ENCODE data around the gene FAM135A.
"Not testable (repeated sequence)": the region's sequence is repeated elsewhere in the genome, so short reads cannot be mapped to it uniquely, and the experiment has no call there.

The FAM135A gene

DNA sequence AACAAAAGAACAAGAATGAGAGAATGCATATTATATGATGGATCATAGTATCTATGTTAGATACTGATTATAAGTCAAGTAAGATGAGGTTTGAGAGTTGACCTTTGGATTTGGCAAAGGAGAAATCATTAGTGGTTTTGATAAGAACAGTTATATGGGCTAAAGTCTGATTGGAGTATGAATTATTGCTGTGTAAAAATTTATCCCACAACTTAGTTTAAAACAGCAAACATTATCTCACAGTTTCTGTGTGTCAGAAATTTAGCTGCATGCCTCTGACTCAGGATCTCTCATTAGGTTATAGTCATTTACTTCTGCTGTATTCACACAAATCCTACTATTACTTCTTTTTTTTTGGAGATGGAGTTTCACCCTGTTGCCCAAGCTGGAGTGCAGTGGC, 56.7 kb downstream of the FAM135A start:
- DNase-seq = no peak

- DNase-seq = not testable (repeated sequence)
Measured at GRCh38 chr6:70470510-70470909, 57.2 kb downstream of the FAM135A start.

DNA sequence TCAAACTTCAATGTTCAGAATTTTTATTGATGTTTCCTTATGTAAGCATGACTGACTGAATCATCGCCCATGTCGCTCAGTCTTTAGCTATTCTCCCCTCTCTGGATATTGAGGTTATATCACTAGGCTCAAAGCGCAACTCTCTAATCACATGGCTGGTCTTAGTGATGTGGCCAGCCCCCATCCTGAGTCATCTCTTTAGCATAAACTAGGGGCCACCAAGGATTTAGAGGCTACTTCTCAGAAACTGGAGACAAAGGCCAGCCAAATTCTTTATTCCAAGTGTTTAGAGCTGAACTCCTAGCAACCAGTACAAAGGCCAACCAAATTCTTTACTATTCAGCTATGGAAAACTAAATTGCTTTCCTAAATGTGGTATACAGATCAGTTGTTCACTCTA, 61.4 kb downstream of the FAM135A start:
- no peak for DNase-seq

- DNase-seq = peak; percentile 34
Measured at GRCh38 chr6:70479236-70479635, 65.9 kb downstream of the FAM135A start.

DNA sequence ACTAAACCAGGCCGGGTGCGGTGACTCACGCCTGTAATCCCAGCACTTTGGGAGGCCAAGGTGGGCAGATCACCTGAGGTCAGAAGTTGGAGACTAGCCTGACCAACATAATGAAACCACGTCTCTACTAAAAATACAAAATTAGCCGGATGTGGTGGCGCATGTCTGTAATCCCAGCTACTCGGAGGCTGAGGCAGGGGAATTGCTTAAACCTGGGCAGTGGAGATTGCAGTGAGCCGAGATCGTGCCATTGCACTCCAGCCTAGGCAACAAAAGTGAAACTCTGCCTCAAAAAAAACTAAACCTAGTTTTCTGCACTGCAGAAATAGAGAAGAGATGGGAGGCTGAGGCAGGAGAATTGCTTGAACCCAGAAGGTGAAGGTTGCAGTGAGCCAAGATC, 73.3 kb downstream of the FAM135A start:
- DNase-seq = not testable (repeated sequence)

DNA sequence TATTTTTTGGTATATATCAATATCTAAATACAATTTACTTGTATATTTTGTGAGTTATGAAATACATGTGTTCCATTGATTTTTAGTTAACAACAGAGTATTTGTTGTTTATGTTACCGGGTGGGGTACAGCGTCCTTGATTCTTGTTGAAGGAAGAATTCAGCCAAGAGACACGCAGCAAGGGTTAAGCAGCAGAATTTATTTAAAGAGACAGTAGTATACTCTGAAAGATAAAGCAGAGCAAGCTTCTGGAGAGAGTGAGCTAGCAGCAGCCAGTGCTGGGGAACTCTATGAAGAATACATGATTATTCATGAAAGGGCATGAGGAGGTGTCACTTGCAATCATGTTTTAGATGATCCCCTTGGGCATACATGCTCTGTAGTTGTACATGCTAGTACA, 76.1 kb downstream of the FAM135A start:
- no peak for DNase-seq

- DNase-seq = no peak
Measured at GRCh38 chr6:70494833-70495232, 81.5 kb downstream of the FAM135A start.

DNA sequence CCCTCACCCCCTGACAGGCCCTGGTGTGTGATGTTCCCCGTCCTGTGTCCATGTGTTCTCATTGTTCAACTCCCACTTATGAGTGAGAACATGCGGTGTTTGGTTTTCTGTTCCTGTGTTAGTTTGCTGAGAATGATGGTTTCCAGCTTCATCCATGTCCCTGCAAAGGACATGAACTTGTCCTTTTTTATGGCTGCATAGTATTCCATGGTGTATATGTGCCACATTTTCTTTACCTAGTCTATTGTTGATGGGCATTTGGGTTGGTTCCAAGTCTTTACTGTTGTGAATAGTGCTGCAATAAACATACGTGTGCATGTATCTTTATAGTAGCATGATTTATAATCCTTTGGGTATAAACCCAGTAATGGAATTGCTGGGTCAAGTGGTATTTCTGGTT, 82.5 kb downstream of the FAM135A start:
- DNase-seq = not testable (repeated sequence)

GRCh38 chr6:70502484-70502883, 89.2 kb downstream of the FAM135A start:
- no peak for DNase-seq

GRCh38 chr6:70503813-70504465, 90.6 kb downstream of the FAM135A start:
- DNase-seq = no peak

- DNase-seq = no peak
Measured at GRCh38 chr6:70506321-70506720, 93.0 kb downstream of the FAM135A start.

GRCh38 chr6:70507161-70507560, 93.9 kb downstream of the FAM135A start:
- DNase-seq = no peak

DNA sequence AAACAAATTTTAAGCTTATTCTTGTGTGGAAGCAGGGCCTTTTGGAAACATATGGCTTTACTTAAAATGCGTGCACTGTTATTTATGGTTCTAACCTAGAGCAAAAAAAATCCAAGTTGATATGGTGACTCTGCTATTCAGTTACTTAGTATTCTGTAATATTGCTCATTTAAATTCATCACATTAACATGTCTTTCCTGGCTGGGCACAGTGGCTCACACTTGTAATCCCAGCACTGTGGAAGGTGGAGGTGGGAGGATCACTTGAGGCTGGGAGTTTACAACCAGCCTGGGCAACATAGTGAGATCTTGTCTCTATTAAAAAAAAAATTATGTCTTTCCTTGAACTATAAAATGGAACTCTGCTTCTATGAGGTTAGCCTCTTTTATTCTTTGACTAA, 95.6 kb downstream of the FAM135A start:
- DNase-seq = no peak

DNA sequence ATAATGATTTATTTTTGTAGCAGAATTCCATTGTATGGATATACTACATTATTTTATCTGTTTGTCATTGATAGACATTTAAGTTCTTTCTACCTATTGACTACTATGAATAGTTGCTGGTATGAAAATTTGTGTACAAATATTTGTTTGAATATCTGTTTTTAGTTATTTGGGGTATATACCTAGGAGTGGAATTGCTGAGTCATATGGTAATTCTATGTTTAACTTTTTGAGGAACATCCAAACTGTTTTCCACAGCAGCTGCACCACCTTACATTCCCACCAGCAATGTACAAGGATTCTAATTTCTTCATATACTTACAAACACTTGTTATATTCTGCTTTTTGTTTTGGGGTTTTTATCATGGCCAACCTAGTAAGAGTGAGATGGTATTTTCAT, 97.3 kb downstream of the FAM135A start:
- no peak for DNase-seq

DNA sequence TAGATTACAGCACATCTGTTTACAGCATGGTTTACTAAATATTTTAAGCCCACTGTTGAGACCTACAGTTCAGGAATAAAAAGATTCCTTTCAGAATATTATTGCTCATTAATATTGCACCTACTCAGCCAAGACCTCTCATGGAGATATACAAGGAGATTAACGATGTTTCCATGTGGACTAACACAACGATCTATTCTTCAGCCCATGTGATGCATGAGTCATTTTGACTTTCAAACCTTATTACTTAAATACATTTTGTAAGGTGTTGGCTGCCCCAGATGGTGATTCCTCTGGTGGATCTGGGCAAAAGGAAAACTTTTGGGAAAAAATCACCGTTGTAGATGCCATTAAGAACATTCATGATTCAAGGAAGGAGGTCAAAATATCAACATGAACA, 105.4 kb downstream of the FAM135A start:
- no peak for DNase-seq

DNA sequence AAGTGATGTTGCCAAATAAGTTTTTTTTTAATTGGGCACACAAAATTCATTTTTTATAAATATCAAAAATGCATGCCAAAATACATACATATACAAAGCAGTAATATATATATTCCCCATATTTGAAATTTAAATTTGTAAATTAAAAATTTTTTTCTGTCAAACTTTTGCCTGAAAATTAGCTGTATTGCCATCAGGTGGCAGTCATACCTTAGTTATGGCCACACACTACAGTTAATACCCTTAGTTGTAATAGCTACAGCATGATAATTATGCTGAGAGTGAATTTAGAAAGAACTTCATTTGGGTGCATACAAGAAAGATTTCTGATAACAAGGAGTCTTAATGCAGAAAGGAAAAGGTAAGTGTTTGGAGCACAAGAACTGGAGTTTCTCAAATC, 107.3 kb downstream of the FAM135A start:
- no peak for DNase-seq

GRCh38 chr6:70524721-70525286, 111.5 kb downstream of the FAM135A start:
- DNase-seq = no peak

GRCh38 chr6:70527071-70527737, 113.9 kb downstream of the FAM135A start:
- DNase-seq = no peak

GRCh38 chr6:70530023-70530422, 116.7 kb downstream of the FAM135A start:
- no peak for DNase-seq

- no peak for DNase-seq
Measured at GRCh38 chr6:70531133-70531532, 117.8 kb downstream of the FAM135A start.

DNA sequence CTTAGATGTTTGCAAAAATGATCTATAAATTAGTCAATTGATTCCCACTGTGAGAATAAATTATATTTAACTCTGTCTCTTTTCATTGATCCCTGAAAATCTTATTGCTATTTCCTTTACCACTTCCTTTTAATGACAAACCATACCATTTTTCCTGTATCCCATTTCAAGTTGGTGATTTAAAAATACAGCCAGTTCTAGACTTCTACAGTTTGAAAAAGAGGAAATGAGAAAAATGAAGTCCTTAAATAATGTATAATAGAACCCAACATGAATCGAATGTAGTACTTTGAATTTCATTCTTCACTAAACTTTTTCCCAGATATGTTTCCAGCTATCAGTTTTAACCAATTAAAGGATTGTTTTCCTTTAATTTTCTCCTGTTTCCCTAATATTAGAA, 124.0 kb downstream of the FAM135A start:
- no peak for DNase-seq

DNA sequence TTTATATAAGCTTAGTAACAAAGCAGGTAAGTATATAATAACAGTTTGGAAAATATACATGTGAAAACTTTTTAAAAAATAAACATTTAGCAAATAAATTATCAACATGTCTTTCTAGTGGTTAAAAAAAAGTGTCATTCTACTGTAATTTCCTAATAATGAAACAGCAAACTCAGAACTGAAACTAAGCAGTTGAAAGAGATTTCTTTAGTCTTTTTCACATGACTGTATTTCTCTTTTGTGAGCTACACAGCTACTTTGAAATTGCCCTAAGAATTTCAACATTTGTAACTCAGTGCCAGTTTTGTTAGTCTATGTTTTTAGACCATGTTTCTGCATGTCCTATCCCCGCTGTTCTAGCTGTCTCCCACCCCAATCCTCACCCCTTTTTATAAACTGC, 125.1 kb downstream of the FAM135A start:
- no peak for DNase-seq

DNA sequence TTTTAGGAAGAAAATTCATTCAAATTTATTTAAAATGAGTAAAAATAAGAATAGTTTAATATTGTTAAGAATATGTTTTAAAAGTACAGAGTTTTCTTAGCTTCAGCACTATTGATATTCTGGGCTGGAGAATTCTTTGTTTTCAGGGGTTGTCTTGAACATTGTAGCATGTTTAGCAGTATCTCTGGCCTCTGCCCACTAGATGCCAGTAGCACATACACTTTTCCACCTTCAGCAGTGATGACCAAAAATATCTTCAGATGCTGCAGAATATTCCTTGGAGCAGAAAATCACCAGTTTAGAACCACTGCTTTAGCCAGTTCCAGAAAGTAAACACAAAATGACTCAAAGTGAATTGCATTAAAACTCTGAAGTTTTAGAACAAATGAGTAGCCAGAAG, 134.0 kb downstream of the FAM135A start:
- no peak for DNase-seq

DNA sequence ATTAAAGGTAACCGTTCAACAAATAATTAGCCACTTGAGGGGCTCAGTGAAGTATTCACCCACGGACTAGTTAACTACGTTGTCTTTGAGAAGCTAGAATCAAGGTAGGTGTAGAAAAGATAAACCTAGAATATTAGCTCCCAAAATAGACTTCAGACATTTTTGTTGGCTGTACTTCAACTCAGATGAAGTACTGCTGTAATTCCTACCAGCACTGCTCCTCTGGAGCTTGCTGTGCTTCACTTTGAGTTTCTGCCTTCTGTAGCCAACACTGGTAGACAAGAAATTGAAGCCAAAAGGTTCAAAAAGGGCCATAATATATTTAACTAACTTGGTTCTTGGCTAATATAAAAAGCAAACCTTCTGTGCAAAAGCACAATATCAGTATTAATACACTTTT, 134.6 kb downstream of the FAM135A start:
- no peak for DNase-seq

- DNase-seq = no peak
Measured at GRCh38 chr6:70549327-70549726, 136.0 kb downstream of the FAM135A start.

Data from NCI-H1105 (cell line).